Urothelium cell line (cell line): ENCODE measurements around the gene SPX.

Source experiments
- DNase-seq: peaks from one replicate; pipeline ENCODE4 v3.0.0; 2011; ENCODE audit warnings: low spot score, mixed read lengths
- FAIRE-seq: peaks from 2 replicates; lab custom pipeline; 2011; peaks lifted over from hg19 to GRCh38; lab: Jason Lieb, UNC

Gene SPX

DNA sequence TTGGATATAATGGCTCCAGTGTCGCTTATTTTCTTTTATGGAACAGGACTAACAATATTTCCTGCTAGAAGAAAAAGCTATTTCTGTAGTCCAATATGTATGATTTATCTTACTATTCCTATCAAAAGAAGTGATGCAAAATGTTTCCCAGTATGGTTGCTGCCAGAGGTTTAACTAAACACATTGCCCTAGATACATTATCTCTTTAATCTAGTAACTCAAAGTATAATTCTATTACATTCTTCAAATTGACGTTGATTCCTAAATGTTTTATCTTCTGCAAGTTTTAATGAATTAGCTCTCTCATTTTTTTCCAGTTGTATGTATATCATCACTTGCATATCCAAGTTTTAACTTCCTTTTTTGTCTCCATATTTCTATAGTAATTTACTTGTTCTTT is 50.3 kb downstream of the SPX start:
- FAIRE-seq (no peak), DNase-seq (no peak)

DNA sequence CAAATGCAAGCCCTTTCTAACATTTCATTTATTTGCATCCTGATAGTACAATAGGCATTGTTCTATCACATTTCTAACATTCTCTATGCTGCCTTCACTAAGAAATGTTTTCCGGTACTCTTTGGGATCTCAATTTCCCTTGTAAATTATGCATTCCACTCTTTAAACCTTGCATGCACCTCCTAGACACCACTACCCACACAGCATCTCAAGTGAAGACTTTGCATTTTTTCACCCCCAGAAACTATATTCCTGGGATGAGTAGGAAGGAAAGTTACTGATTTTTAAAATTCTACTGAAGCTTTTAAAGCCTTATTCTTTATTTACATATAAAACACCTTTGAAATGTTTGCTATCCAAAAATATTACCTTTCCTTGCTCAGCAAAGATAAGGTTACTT is 51.4 kb downstream of the SPX start:
- no peak for FAIRE-seq
- DNase-seq, result no peak

- FAIRE-seq, result no peak
- DNase-seq, result no peak
Measured at GRCh38 chr12:21580748-21581516, 54.8 kb downstream of the SPX start.
